ENCODE data around the gene AKIRIN2.
"Not testable (repeated sequence)": the region's sequence is repeated elsewhere in the genome, so short reads cannot be mapped to it uniquely, and the experiment has no call there.

Gene AKIRIN2

DNA sequence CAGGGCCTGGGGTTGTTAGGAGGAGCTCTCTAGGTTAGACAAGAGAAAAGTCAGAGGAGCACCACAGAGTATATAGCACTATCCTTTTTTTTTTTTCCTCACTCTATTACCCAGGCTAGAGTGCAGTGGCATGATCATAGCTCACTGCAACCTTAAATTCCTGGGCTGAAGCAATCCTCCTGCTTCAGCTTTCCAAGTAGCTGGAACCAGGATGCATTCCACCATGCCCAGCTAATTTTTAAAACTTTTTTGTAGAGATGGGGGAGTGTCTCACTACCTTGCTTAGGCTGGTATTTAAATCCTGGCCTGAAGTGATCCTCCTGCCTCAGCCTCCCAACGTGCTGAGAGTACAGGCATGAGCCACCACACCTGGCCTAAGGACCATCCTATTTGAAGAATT lies 19.3 kb upstream of the AKIRIN2 start:
- H3K9ac ChIP-seq, result no peak overlapping the region
- TF ChIP-seq, protein P1, sequence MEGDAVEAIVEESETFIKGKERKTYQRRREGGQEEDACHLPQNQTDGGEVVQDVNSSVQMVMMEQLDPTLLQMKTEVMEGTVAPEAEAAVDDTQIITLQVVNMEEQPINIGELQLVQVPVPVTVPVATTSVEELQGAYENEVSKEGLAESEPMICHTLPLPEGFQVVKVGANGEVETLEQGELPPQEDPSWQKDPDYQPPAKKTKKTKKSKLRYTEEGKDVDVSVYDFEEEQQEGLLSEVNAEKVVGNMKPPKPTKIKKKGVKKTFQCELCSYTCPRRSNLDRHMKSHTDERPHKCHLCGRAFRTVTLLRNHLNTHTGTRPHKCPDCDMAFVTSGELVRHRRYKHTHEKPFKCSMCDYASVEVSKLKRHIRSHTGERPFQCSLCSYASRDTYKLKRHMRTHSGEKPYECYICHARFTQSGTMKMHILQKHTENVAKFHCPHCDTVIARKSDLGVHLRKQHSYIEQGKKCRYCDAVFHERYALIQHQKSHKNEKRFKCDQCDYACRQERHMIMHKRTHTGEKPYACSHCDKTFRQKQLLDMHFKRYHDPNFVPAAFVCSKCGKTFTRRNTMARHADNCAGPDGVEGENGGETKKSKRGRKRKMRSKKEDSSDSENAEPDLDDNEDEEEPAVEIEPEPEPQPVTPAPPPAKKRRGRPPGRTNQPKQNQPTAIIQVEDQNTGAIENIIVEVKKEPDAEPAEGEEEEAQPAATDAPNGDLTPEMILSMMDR (conservative IDR thresholded peaks at IDR 0.05; ENCODE audit: low read depth, low read length), result no peak
- peaks cover 64% of the 10 kb centered on the region for H3K4me1 ChIP-seq (ENCODE audit: low read depth, poor library complexity, severe bottlenecking)

DNA sequence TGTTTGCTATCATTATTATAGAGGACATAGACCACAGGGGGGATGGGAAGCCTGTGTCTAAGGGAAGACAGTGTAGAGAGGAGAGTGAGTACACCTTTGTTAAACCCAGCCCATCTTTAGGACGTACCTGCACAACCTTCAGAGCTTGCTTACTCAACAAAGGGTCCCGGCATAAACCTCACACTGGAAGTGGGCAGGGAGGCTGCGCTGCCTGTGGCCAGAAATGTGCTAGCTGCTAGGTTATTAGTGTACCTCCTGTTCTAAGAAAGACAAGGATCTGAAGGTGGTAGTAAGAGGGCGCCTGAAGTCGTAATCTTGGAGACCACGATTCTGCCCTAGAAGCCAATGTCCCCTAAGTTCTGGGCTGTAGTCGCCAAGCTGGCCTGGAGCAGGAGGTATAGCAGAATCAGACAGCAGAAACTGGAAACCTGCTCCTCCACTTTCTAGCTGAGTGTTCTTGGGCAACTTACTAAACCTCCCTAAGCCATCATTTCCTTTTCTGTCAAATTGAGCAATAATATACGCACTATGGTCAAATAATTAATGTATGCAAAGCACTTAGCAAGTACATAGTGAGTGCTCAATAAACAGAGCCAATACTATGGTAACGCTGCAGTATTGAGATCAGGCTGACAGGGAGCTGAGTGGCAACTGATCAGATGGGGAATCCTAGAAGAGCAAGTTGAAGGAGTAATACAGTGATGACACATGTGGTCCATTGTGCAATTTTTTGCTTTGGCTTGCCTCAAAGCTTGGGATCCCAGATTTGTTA lies 16.8 kb upstream of the AKIRIN2 start:
- Histone ChIP-seq H2AFZ (ENCODE audit: low read depth) (no peak overlapping the region), H4K20me1 (ENCODE audit: insufficient read depth) (no peaks in the 10 kb centered on the region), H3K27ac (no peak overlapping the region)

More for the DNA sequence above, 19.3 kb upstream of the AKIRIN2 start:
- no peaks in the 10 kb centered on the region for H3K36me3 ChIP-seq (ENCODE audit: insufficient read depth)
- H3K27ac ChIP-seq, result peak overlapping the region; percentile 96; the same call in 1 of the 2 replicates
- H3K27me3 ChIP-seq (ENCODE audit: insufficient read depth, low read depth), result no peaks in the 10 kb centered on the region
- no peak overlapping the region for H2AFZ ChIP-seq (ENCODE audit: low read depth)
- H3K4me2 ChIP-seq, result 0 out of 2 replicates have a peak overlapping the region, but pooled peaks have one; percentile 13
- H4K20me1 ChIP-seq (ENCODE audit: insufficient read depth), result no peaks in the 10 kb centered on the region
- H3K79me2 ChIP-seq (ENCODE audit: insufficient read depth, low read depth), result no peaks in the 10 kb centered on the region
- no peak overlapping the region for H3K4me3 ChIP-seq (IDR thresholded peaks at IDR 0.05; ENCODE audit: insufficient read depth, low read depth, low read length)

DNA sequence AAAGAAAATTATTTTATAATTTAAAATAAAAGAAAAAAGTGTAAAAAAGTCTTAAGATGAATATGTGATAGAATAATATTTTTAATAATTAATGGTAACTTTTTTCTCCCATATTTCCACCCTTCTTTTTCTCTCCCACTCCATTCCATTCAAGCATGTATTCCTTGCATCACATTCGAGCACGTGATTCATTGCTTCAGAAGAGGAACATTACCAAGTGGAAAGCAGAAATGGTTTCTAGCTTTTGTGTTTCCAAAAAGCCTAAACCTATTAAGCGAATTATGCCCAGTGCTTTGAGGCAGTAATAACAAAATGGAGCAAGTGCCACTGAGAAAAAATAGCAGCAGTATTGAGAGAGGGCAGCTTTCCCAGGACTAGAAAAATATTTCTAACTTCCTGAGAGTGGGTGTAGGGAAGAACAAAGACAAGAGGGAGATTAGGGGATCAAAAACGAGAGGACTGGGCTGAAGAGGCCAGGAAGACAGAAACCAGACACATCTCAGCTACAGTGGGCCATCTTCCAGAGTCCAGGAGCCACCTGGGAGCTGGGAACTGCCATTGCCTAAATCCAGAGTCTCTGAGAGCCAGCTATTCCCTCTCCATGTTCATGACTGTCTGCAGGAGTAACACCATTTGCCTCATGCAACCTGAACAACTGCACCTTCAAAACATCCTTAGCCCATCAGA lies 15.0 kb upstream of the AKIRIN2 start:
- no peak overlapping the region for H3K27ac ChIP-seq
- no peaks in the 10 kb centered on the region for H4K20me1 ChIP-seq (ENCODE audit: insufficient read depth)
- no peak overlapping the region for H3K4me2 ChIP-seq
- no peak overlapping the region for H3K9ac ChIP-seq
- no peak overlapping the region for H3K4me3 ChIP-seq (IDR thresholded peaks at IDR 0.05; ENCODE audit: insufficient read depth, low read depth, low read length)
- no peaks in the 10 kb centered on the region for H3K36me3 ChIP-seq (ENCODE audit: insufficient read depth)
- no peaks in the 10 kb centered on the region for H3K27me3 ChIP-seq (ENCODE audit: insufficient read depth, low read depth)
- no peak overlapping the region for H2AFZ ChIP-seq (ENCODE audit: low read depth)
- TF ChIP-seq, protein P1 (conservative IDR thresholded peaks at IDR 0.05; ENCODE audit: low read depth, low read length), result no peak
- no peaks in the 10 kb centered on the region for H3K79me2 ChIP-seq (ENCODE audit: insufficient read depth, low read depth)
- H3K4me1 ChIP-seq (ENCODE audit: low read depth, poor library complexity, severe bottlenecking), result peaks cover 33% of the 10 kb centered on the region

More for the DNA sequence above, 16.8 kb upstream of the AKIRIN2 start:
- H3K4me2 ChIP-seq, result no peak overlapping the region
- no peaks in the 10 kb centered on the region for H3K36me3 ChIP-seq (ENCODE audit: insufficient read depth)
- H3K4me3 ChIP-seq (IDR thresholded peaks at IDR 0.05; ENCODE audit: insufficient read depth, low read depth, low read length), result no peak overlapping the region
- no peaks in the 10 kb centered on the region for H3K27me3 ChIP-seq (ENCODE audit: insufficient read depth, low read depth)
- H3K79me2 ChIP-seq (ENCODE audit: insufficient read depth, low read depth), result no peaks in the 10 kb centered on the region
- H3K4me1 ChIP-seq (ENCODE audit: low read depth, poor library complexity, severe bottlenecking), result peaks cover 50% of the 10 kb centered on the region
- H3K9ac ChIP-seq, result no peak overlapping the region
- TF ChIP-seq, protein P1 (conservative IDR thresholded peaks at IDR 0.05; ENCODE audit: low read depth, low read length), result no peak

DNA sequence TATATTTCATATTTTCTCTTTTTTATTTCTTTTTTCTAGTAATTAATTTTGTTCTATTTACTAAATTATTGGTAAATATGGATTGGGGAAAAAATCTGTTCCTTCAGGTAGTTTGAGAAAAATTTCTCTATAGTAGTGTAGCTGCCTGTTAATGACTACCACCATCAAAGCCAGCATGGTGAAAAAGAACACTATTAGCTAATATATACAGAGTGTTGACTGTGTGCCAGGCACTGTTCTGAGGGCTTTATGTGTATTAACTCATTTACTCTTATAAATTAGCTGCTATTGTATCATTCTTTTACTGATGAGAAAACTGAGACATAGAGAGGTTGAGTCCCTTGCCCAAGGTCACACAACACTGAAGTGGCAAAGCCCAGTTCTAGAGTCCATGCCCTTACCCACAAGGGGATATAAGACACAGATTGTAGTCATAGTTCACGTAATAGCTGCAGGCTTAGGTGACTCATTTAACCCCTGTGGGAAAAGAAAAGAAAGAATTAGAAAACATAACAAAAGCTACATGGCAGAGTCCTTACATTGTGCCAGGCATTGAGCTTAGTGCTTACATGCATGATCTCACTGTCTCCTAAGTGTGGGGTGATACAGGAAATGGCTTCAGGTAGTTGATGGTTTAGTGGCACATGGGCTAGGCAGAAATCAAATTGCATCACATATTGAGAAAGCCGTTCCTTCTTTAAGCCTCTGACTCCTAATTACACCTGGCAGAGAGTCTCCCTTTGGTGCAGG lies 12.2 kb upstream of the AKIRIN2 start:
- Histone ChIP-seq H3K4me3 (IDR thresholded peaks at IDR 0.05; ENCODE audit: insufficient read depth, low read depth, low read length) (no peak overlapping the region), H3K4me2 (no peak overlapping the region), H3K27me3 (ENCODE audit: insufficient read depth, low read depth) (no peaks in the 10 kb centered on the region), H3K36me3 (ENCODE audit: insufficient read depth) (no peaks in the 10 kb centered on the region), H3K79me2 (ENCODE audit: insufficient read depth, low read depth) (no peaks in the 10 kb centered on the region), H4K20me1 (ENCODE audit: insufficient read depth) (no peaks in the 10 kb centered on the region), H2AFZ (ENCODE audit: low read depth) (no peak overlapping the region), H3K4me1 (ENCODE audit: low read depth, poor library complexity, severe bottlenecking) (peaks cover 26% of the 10 kb centered on the region), H3K9ac (no peak overlapping the region), H3K27ac (no peak overlapping the region)
- TF ChIP-seq, protein P1 (conservative IDR thresholded peaks at IDR 0.05; ENCODE audit: low read depth, low read length), result no peak

DNA sequence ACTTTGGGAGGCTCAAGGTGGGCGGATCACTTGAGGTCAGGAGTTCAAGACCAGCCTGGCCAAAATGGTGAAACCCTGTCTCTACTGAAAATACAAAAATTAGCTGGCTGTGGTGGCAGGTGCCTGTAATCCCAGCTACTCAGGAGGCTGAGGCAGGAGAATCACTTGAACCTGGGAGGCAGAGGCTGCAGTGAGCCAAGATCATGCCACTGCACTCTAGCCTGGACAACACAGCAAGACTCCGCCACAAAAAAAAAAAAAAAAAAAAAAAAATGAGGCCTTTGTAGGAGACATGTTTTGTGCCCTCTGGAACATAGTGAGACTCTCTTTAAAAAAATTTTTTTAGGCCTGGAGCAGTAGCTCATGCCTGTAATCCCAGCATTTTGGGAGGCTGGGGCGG lies 10.7 kb upstream of the AKIRIN2 start:
- H3K4me3 ChIP-seq (IDR thresholded peaks at IDR 0.05; ENCODE audit: insufficient read depth, low read depth, low read length); H3K27ac ChIP-seq; H3K27me3 ChIP-seq (ENCODE audit: insufficient read depth, low read depth); H3K79me2 ChIP-seq (ENCODE audit: insufficient read depth, low read depth); H3K4me2 ChIP-seq; H3K36me3 ChIP-seq (ENCODE audit: insufficient read depth); H2AFZ ChIP-seq (ENCODE audit: low read depth); H3K9ac ChIP-seq; H4K20me1 ChIP-seq (ENCODE audit: insufficient read depth): not testable (repeated sequence)
- peaks cover 26% of the 10 kb centered on the region for H3K4me1 ChIP-seq (ENCODE audit: low read depth, poor library complexity, severe bottlenecking)

Measured in KMS-11 (cell line).